ENCODE measurements around the gene FAM83G.
"Not testable (repeated sequence)": the region's sequence is repeated elsewhere in the genome, so short reads cannot be mapped to it uniquely, and the experiment has no call there.

Gene FAM83G

GRCh38 chr17:19023209-19023999 lies 18.8 kb upstream of the FAM83G start:
- DNase-seq = no peak

DNA sequence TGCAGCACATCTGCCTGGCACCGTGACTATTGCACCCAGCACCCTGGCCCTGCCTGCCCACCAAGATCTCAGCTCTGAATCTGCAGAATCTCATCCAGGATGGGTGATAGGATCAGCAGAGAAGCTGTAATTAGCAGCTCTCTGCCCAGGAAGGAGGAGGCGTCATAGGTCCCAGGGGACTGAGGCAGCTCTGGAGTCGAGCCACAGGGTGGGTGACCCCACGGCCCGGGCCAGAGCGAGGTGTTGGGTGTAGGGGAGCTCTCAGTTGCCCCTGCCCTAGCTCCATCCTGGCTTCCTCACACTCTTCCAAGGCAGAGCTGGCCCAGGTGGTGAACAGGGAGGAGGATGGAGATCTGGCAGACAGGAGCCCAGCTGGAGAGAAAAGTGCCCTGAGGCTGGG lies 18.2 kb upstream of the FAM83G start:
- DNase-seq = no peak

- DNase-seq = no peak
Measured at GRCh38 chr17:19022128-19022527, 17.6 kb upstream of the FAM83G start.

DNA sequence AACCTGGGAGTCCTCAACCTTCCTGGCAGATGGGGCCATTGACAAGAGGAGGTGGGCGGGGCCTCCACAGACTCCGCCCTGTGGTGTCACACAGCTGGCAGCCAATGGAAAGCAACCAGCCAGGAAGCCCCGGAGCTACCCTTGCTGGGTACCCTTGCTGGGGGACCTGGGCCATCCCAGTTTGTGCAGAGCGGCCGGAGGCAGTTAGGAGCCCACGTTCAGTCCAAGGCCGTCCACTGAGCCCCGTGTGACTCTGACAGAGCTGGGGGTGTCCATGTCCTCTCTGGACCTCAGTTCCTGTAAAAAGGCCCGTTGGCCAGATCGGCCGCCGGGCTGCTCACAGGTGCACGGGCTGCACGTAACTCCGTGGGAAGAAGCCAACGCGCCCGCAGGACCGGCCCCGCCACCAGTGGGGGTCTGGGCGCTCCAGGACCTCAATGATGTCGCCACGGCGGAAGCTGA lies 17.1 kb upstream of the FAM83G start:
- peak; percentile 33 to 47 for DNase-seq

GRCh38 chr17:19021011-19021621 lies 16.6 kb upstream of the FAM83G start:
- not testable (repeated sequence) for DNase-seq

DNA sequence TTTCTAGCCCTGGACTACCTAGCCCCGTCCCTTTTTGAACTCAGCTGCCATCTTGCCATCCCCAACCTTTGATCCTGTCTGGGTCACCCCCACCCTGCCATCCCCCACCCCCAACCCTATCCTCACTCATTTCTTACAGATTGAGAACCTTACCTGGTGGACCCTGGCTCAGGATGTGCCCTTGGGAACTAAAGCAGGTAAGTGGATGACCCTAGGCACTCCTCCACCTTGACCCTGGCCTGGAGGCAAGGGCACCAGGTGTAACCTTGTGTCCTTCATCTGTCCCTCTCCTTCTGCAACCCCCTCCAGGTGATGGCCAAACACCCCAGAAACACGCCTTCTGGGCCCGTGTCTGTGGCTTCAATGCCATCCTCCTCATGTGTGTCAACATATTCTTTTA lies 15.5 kb upstream of the FAM83G start:
- no peak for DNase-seq

DNA sequence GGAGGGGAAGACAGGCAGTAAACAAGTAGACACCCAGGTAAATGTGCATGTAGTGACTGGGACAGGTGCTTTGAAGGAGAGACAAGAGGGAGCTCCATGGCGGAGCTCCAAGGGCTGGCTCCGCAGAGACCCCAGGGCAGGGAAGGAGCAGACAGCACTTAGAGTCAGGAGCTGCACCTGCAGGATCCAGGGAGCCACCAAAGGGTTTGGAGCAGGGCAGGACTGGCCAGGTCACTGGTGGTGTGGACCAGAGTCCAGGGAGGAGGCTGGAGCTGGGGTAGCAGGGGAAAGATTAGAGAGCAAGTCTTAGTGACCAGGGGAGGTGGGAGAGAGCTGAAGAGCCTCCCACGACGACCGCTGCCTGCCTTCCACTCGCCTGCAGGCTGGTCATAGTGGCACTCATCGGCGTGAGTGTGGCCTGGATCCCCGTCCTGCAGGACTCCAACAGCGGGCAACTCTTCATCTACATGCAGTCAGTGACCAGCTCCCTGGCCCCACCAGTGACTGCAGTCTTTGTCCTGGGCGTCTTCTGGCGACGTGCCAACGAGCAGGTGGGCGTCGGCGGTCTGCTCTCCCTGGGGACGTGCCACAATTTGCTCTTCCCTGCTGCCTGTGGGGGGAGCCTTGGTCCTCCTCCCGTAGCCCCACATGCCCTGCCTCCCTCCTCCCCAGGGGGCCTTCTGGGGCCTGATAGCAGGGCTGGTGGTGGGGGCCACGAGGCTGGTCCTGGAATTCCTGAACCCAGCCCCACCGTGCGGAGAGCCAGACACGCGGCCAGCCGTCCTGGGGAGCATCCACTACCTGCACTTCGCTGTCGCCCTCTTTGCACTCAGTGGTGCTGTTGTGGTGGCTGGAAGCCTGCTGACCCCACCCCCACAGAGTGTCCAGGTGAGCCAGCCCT lies 14.7 kb upstream of the FAM83G start:
- DNase-seq = no peak

- DNase-seq = no peak
Measured at GRCh38 chr17:19018600-19018950, 14.0 kb upstream of the FAM83G start.

DNA sequence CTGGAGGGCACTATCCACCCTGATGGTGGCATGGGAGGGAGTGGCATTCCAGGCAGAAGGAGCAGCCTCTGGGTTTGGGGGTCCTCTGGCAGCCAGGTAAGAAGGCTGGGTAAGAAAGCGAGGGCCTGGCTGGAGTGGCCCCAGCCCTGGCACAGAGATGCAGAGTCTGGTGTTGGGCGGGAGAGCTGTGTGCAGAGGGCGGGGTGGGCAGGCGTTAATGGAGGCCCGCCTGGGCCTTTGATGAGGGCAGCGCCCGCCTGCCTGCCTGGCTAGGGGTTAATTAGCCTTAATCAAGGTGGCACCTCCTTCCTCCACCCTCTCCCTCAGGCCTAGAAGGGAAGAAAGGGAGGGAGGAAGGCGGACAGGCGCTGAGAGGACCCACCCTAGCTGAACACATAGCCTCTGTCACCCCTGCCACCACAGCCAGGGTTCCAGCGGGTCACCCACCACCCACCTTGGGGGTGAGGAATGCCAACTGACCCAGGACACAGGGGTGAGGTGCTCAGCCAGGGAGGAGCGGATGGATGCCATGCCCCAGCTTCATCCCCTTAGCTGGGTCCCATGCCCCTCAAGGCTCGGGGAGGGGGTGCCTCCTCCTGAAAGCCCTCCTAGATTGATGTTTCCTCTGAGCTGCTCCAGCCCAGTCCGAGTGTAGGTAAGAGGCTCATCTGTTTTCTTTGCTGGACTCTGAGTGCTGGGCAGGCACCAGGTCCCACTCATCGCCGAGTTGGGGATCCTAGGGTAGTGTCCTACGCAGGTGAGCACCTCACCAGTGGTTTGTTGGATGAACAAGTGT lies 13.4 kb upstream of the FAM83G start:
- no peak for DNase-seq

DNA sequence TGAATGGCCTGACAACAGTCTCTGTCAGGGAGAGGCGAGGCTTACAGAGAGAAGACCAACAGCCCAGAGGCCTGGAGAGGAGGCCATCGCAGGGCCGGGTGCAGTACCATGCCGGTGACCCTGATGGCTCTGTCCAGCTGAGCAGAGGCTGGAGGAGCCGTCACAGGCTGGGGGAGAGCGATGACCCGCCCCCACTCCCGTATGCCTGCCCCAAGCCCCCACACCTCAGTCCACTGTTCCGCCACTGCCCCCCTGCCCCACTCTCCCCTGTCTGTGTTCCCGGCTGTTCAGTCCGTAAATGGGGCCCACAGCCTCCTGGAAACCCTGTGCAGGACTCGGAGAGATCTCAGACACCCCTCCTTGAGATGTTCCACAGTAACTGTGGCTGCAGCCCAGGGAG lies 12.8 kb upstream of the FAM83G start:
- DNase-seq = no peak

GRCh38 chr17:19016881-19017280 lies 12.3 kb upstream of the FAM83G start:
- no peak for DNase-seq

DNA sequence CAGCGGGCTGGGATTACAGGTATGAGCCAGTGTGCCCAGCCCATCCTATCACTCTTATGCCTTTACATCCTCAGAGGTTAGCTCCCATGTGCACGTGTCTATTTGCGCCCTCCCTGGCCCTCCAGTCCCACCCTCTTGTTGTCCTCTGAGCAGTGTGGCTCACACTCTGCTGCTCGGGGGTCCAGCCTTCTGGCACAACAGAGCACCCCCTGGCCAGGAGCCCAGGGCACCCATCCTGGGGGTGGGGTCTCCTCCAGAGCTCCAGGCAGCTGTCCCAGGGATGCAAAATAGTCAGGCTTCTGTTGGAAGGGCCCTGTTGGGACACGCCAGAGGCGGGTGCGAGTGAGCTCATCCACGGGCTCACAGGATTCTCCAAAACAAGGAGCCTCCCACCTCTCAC lies 11.7 kb upstream of the FAM83G start:
- no peak for DNase-seq

DNA sequence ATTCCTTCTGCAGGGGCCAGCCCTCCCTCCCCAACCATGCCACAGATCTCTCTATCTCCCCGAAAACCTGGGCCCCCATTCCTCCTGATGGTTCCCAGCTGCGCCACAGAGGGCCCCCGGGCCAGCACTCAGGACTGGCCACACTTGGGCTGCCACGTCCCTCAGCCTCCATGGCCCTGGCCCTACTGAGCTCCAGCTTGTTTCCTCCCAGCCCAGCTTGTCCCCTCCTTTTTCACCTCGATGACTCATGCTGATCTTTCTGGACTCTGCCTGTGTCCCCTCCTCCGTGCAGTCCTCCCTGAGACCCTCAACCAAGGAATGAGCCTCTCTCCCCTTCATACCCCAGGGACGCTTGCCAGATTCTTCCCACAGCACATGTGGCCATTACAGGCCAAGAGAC lies 10.9 kb upstream of the FAM83G start:
- DNase-seq = no peak

GRCh38 chr17:19014628-19015215 lies 10.2 kb upstream of the FAM83G start:
- DNase-seq = no peak

GRCh38 chr17:19013806-19014627 lies 9.5 kb upstream of the FAM83G start:
- no peak for DNase-seq

DNA sequence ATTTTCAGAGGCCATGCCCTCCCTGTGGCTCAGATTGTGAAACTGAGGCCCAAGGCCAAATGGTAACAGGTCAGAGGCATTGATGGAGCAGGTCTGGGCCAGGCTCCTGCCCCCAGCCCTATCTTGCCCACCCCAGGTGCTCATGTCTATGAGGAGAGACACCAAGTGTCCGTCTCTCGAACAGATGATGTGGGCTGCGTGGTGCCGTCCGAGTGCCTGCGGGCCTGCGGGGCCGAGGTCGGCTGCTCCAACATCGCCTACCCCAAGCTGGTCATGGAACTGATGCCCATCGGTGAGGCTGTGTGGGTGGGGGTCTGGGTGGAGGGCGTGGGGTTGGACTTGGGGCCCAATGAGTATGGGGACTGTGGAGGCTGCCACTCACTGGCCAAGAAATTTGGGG lies 8.7 kb upstream of the FAM83G start:
- DNase-seq = no peak

- no peak for DNase-seq
Measured at GRCh38 chr17:19012171-19013080, 7.9 kb upstream of the FAM83G start.

DNA sequence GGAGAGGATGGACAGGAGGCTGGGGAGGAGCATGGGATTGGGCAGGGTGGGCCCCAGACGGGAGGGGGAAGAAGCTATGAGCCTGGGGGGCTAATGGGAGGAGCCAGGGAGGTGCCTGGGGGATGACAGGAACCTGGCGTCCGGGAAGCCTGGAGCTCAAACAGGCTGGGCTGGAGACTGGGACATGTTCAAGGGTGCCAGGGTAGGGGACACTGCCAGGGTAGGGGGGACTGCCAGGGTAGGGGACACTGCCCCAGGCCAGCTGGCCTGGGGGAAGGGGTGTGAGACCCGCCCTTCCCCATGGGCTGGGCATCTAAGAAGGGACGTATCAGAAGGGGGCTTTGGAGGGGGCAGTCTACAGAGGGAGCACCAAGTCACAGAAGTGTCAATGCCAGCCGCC lies 7.0 kb upstream of the FAM83G start:
- DNase-seq = no peak

GRCh38 chr17:19010729-19011505 lies 6.4 kb upstream of the FAM83G start:
- no peak for DNase-seq

- DNase-seq = no peak
Measured at GRCh38 chr17:19009970-19010369, 5.4 kb upstream of the FAM83G start.
